Loucy (cell line): ENCODE data around the gene HS1BP3.

Source experiments
- EZH2phosphoT487 ChIP-seq: fragments of 200-600 bp; IDR thresholded peaks from 2 replicates; pipeline ENCODE4 v1.6.1; 2018; ENCODE audit warnings: antibody characterized with exemption, mild to moderate bottlenecking, moderate library complexity, borderline replicate concordance
- TF ChIP-seq, protein P1 (sequence below): fragments of 200-600 bp; sonication (generic); conservative IDR thresholded peaks from 2 replicates; pipeline ENCODE4 v1.5.1; 2014; ENCODE audit warnings: mild to moderate bottlenecking, antibody characterized with exemption, low read length

- TF ChIP-seq, protein P1, sequence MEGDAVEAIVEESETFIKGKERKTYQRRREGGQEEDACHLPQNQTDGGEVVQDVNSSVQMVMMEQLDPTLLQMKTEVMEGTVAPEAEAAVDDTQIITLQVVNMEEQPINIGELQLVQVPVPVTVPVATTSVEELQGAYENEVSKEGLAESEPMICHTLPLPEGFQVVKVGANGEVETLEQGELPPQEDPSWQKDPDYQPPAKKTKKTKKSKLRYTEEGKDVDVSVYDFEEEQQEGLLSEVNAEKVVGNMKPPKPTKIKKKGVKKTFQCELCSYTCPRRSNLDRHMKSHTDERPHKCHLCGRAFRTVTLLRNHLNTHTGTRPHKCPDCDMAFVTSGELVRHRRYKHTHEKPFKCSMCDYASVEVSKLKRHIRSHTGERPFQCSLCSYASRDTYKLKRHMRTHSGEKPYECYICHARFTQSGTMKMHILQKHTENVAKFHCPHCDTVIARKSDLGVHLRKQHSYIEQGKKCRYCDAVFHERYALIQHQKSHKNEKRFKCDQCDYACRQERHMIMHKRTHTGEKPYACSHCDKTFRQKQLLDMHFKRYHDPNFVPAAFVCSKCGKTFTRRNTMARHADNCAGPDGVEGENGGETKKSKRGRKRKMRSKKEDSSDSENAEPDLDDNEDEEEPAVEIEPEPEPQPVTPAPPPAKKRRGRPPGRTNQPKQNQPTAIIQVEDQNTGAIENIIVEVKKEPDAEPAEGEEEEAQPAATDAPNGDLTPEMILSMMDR: no peak
- no peak for TF ChIP-seq EZH2phosphoT487
Observed at GRCh38 chr2:20611077-20611843, 39.6 kb downstream of the HS1BP3 start.
